Smooth muscle cell (in vitro differentiated cells): Measurements from ENCODE around the gene NAPEPLD. TPM values are rescaled to one million over a fixed set of nuclear protein-coding genes. Genes with fewer than 3 reads are reported as not detected.

Experiments
- DNase-seq: peaks from one replicate; lab custom pipeline; 2025; ENCODE audit not compliant: unreplicated experiment; lab: John Stamatoyannopoulos, UW
- H2AFZ ChIP-seq: fragments of 200-600 bp; sonication (generic); 2 replicates; pipeline ENCODE4 v1.6.0; 2016; ENCODE audit warnings: antibody characterized with exemption, low read depth, mild to moderate bottlenecking
- H3F3A ChIP-seq: fragments of 200-600 bp; sonication (generic); 2 replicates; pipeline ENCODE4 v1.6.0; 2017; ENCODE audit warnings: antibody characterized with exemption, low read depth
- H3K27ac ChIP-seq: fragments of 200-600 bp; sonication (generic); 2 replicates; pipeline ENCODE4 v1.5.1; 2016; ENCODE audit warnings: low read depth, mild to moderate bottlenecking
- H3K27me3 ChIP-seq: fragments of 200-600 bp; sonication (generic); 2 replicates; pipeline ENCODE4 v1.6.1; 2016; ENCODE audit warnings: low read depth, mild to moderate bottlenecking
- H3K36me3 ChIP-seq: fragments of 200-600 bp; sonication (generic); 2 replicates; pipeline ENCODE4 v1.5.1; 2016; ENCODE audit warnings: low read depth
- H3K4me1 ChIP-seq: fragments of 200-600 bp; sonication (generic); 2 replicates; pipeline ENCODE4 v1.5.1; 2016; ENCODE audit warnings: low read depth
- H3K4me2 ChIP-seq: fragments of 200-600 bp; sonication (generic); 2 replicates; pipeline ENCODE4 v1.6.0; 2016; ENCODE audit warnings: mild to moderate bottlenecking
- H3K4me3 ChIP-seq: fragments of 200-600 bp; sonication (generic); 2 replicates; pipeline ENCODE4 v1.5.1; 2016; ENCODE audit warnings: mild to moderate bottlenecking
- H3K79me2 ChIP-seq: fragments of 200-600 bp; sonication (generic); 2 replicates; pipeline ENCODE4 v1.6.0; 2016; ENCODE audit warnings: low read depth, mild to moderate bottlenecking
- H3K9ac ChIP-seq: fragments of 200-600 bp; sonication (generic); 2 replicates; pipeline ENCODE4 v1.6.0; 2016; ENCODE audit warnings: low read depth
- H3K9me3 ChIP-seq: fragments of 200-600 bp; sonication (generic); replicated peaks from 2 replicates; pipeline ENCODE4 v1.5.1; 2016; ENCODE audit warnings: low read depth
- H4K20me1 ChIP-seq: fragments of 200-600 bp; sonication (generic); 2 replicates; pipeline ENCODE4 v1.6.0; 2016; ENCODE audit warnings: low read depth
- WGBS: methylation state at CpG from one replicate; pipeline ENCODE4 v1.1.7; 2016; ENCODE audit warnings: low lambda C conversion rate; 5-methylcytosine and 5-hydroxymethylcytosine counted together
- polyA plus RNA-seq: library from polyadenylated mRNA; unstranded; fragments of >200 nt; fragmentation: Nextera tagmentation; extraction: Ambion mirVana; gene quantifications from 2 replicates; pipeline ENCODE4 v1.2.1, GENCODE V29; 2016
- total RNA-seq: library from RNA; depleted of rRNA; stranded (reverse); fragments of >200 nt; gene quantifications from 2 replicates; pipeline ENCODE4 v1.2.3, GENCODE V29; 2014
- TF ChIP-seq, protein P1 (sequence below): fragments of 200-600 bp; sonication (generic); IDR thresholded peaks from 2 replicates; pipeline ENCODE4 v1.5.1; 2017; ENCODE audit warnings: borderline replicate concordance, mild to moderate bottlenecking, antibody characterized with exemption; ENCODE audit not compliant: insufficient read depth, poor library complexity, severe bottlenecking

Gene NAPEPLD
- total and polyA plus RNA-seq, 2 experiments from 2014 or later, result 4.1 to 6.2 TPM

DNA sequence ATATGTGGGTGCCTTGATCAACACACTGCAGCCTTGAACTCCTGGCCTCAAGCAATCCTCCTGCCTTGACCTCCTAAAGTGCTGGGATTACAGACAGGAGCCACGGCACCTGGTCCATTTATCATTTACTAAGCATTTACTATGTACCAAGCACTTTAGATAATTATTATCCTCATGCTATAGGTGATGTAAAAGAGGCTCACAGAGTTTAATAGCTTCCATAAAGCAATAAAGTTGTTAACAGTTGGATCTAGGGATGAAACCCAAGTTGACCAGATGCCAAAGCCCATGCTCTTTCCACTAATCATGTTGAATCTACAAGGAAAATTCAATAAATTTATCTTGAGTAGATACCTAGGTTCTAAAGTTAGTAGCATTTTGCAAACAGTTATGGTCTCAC, 5.0 kb downstream of the NAPEPLD start:
- no peak overlapping the region for H2AFZ ChIP-seq
- 92% methylated on average over 1 of the region's 1 CpG for WGBS
- TF ChIP-seq, protein P1, sequence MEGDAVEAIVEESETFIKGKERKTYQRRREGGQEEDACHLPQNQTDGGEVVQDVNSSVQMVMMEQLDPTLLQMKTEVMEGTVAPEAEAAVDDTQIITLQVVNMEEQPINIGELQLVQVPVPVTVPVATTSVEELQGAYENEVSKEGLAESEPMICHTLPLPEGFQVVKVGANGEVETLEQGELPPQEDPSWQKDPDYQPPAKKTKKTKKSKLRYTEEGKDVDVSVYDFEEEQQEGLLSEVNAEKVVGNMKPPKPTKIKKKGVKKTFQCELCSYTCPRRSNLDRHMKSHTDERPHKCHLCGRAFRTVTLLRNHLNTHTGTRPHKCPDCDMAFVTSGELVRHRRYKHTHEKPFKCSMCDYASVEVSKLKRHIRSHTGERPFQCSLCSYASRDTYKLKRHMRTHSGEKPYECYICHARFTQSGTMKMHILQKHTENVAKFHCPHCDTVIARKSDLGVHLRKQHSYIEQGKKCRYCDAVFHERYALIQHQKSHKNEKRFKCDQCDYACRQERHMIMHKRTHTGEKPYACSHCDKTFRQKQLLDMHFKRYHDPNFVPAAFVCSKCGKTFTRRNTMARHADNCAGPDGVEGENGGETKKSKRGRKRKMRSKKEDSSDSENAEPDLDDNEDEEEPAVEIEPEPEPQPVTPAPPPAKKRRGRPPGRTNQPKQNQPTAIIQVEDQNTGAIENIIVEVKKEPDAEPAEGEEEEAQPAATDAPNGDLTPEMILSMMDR, result no peak
- H3K79me2 ChIP-seq, result peaks cover 19% of the 10 kb centered on the region
- no peaks in the 10 kb centered on the region for H4K20me1 ChIP-seq
- peaks cover 19% of the 10 kb centered on the region for H3K4me1 ChIP-seq
- H3K36me3 ChIP-seq, result no peaks in the 10 kb centered on the region
- DNase-seq, result no peak
- no peaks in the 10 kb centered on the region for H3K9me3 ChIP-seq
- H3F3A ChIP-seq, result no peaks in the 10 kb centered on the region
- no peaks in the 10 kb centered on the region for H3K27me3 ChIP-seq
- no peak overlapping the region for H3K27ac ChIP-seq
- H3K9ac ChIP-seq, result no peak overlapping the region
- no peak overlapping the region for H3K4me3 ChIP-seq
- H3K4me2 ChIP-seq, result no peak overlapping the region

GRCh38 chr7:103142494-103142893, 6.4 kb downstream of the NAPEPLD start:
- H3K9ac ChIP-seq, result no peak overlapping the region
- no peak overlapping the region for H3K27ac ChIP-seq
- H3K4me2 ChIP-seq, result no peak overlapping the region
- peaks cover 10% of the 10 kb centered on the region for H3K79me2 ChIP-seq
- no peak overlapping the region for H3K4me3 ChIP-seq
- no peak overlapping the region for H2AFZ ChIP-seq
- no peaks in the 10 kb centered on the region for H3F3A ChIP-seq
- no peaks in the 10 kb centered on the region for H3K27me3 ChIP-seq
- peaks cover 10% of the 10 kb centered on the region for H3K4me1 ChIP-seq
- H3K9me3 ChIP-seq, result no peaks in the 10 kb centered on the region
- H3K36me3 ChIP-seq, result no peaks in the 10 kb centered on the region
- no peak for DNase-seq
- 96% methylated on average over 1 of the region's 1 CpG for WGBS
- TF ChIP-seq, protein P1, result no peak
- H4K20me1 ChIP-seq, result no peaks in the 10 kb centered on the region

- TF ChIP-seq, protein P1, result no peak
- no peak for DNase-seq
- Histone ChIP-seq H3K4me1 (peaks cover 4% of the 10 kb centered on the region), H3F3A (no peaks in the 10 kb centered on the region), H2AFZ (no peak overlapping the region), H3K4me2 (no peak overlapping the region), H3K27ac (no peak overlapping the region), H3K27me3 (no peaks in the 10 kb centered on the region), H4K20me1 (no peaks in the 10 kb centered on the region), H3K36me3 (no peaks in the 10 kb centered on the region), H3K79me2 (peaks cover 4% of the 10 kb centered on the region), H3K9me3 (no peaks in the 10 kb centered on the region), H3K4me3 (no peak overlapping the region), H3K9ac (no peak overlapping the region)
- 92% methylated on average over 8 of the region's 8 CpGs for WGBS
These were observed 7.0 kb downstream of the NAPEPLD start for GRCh38 chr7:103141753-103142404.

DNA sequence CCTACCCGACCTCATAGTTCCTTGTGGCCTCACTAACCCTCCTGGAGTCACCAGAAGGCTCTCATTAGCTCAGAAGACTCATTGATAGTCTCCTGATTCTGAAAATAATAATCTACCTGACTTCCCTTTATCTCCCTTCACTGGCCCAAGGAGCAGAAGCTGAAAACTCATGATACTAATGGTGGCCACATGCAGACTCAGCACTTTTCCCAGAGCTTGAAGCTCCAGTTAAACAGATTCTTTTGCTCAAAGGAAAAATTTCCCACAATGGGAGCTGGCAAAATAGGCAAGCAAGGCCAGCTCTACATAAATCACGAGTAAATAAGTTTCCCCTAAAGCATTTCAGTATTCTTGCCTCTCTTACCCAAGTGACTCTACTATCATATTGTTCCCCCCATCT, 8.2 kb downstream of the NAPEPLD start:
- H3K4me2 ChIP-seq, result no peak overlapping the region
- H3K27me3 ChIP-seq, result no peaks in the 10 kb centered on the region
- H3K79me2 ChIP-seq, result no peaks in the 10 kb centered on the region
- H4K20me1 ChIP-seq, result no peaks in the 10 kb centered on the region
- H3K9me3 ChIP-seq, result no peaks in the 10 kb centered on the region
- H3K27ac ChIP-seq, result no peak overlapping the region
- WGBS, result 92% methylated on average over 2 of the region's 2 CpGs
- H3K4me3 ChIP-seq, result no peak overlapping the region
- H3K36me3 ChIP-seq, result no peaks in the 10 kb centered on the region
- H3K9ac ChIP-seq, result no peak overlapping the region
- TF ChIP-seq, protein P1, result no peak
- no peak overlapping the region for H2AFZ ChIP-seq
- H3F3A ChIP-seq, result no peaks in the 10 kb centered on the region
- DNase-seq, result no peak
- no peaks in the 10 kb centered on the region for H3K4me1 ChIP-seq
